ENCODE data around the gene PAFAH1B1.

The PAFAH1B1 gene

DNA sequence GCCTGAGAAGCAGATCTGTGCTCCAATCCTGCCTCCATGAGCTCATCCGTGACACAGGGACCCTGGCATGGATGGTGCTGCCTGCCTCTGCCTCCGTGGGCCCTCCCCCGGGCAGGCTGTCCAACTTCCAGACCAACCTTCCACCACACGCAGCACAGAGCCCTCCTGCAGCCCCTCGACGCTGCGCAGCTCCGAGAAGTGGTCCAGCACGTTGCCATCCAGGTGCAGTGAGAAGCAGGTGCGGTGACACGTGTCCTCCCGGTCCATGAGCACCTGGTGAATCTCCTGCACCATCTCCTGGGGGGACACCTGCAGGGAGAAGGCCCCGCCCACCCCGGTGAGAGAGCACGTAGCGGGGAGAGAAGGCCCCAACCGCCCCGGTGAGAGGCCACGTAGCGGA is 109.7 kb downstream of the PAFAH1B1 start:
- DNase-seq (ENCODE audit: low spot score), result no peak

DNA sequence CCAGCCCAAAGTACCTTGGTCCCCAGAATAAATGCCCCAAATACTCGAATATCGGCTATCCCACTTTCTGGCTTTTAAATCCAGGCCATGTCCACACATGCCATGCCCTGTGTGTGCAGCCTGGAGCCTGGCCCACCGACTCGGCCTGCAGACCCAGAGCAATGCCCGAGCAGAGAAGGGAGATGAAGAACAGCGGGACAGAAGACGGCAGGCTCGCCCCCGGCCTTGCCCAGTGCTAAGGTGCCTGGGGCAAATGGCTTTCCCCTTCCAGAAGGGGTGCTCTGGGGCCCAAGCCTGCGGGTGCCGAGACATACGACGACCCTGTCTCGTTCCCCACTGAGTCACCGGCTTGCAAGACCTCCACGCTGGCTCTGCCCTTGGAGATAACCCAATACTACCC is 110.2 kb downstream of the PAFAH1B1 start:
- DNase-seq (ENCODE audit: low spot score), result no peak

DNA sequence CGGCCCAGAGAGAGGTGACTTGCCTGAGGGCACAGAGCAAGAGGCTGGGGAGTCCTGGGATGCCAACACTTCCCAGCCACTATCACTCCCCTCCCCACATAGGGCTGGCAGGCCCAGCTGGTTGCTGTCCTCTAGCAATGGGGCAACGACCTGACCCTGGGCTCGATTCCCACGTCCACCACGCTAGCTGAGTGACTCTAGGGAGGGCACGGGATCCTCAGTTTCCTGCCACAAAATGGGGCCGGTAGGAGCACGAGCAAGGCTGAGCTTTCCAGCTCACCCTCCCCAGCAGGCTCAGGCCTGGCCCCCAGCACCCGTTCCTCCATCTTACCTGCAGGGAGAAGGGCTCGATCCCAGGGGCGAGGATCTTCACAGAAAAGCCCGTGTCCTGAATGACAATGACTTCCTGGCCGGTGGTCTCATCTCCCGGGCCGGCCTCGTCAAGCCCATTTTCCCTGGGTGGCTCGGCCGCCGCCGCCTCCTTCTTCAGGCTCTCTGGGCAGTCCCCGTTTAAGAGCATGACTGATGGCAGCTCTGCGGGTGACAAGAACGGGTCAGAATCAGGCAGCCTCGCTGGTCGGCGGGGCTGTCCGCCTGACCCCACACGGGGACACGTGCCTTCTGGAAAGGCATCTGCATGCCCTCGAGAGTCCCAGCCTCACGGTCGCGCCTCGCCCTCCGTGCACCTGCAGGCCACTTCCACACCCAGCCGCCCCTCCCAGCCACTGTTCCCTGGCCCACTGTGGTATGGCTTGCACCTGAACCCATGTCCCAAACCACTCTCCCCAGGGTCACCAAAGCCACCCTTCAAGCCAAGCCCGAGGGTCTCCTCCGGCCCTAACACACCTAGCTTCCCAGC is 110.8 kb downstream of the PAFAH1B1 start:
- DNase-seq (ENCODE audit: low spot score), result no peak

- DNase-seq (ENCODE audit: low spot score), result no peak
Measured at GRCh38 chr17:2704890-2705248, 111.4 kb downstream of the PAFAH1B1 start.

GRCh38 chr17:2705263-2705662 is 111.8 kb downstream of the PAFAH1B1 start:
- no peak for DNase-seq (ENCODE audit: low spot score)

GRCh38 chr17:2705888-2706795 is 112.7 kb downstream of the PAFAH1B1 start:
- no peak for DNase-seq (ENCODE audit: low spot score)

GRCh38 chr17:2706911-2707510 is 113.6 kb downstream of the PAFAH1B1 start:
- no peak for DNase-seq (ENCODE audit: low spot score)

GRCh38 chr17:2707721-2708584 is 114.5 kb downstream of the PAFAH1B1 start:
- DNase-seq (ENCODE audit: low spot score), result peak; percentile 62

DNA sequence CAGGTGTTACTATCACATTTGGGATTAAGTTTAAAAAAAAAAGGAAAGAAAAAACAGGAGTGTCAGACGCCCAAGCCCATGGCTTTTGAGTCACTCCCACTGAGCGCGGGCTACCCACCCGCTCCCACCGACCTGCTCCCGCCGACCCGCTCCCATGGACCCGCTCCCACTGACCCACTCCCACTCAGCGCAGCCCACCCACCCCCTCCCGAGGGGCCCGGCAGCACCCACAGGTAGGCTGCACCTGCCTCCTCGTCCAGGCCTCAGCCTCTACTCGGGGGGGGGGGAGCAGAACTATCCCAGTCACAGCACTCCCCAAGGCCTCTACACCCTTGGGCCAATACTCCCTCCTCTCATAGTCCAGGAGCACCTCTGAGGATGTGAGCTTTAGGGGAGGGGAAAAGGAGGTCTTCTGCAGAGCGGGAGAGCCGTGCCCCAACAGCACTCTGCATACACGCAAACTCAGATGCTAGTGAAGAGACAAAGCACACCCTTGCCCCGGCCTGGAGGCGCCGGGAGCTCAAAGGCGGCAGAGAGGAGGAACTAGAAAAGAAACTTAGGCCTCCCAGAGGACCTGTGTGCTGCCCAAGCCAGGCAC is 115.2 kb downstream of the PAFAH1B1 start:
- DNase-seq (ENCODE audit: low spot score), result no peak

DNA sequence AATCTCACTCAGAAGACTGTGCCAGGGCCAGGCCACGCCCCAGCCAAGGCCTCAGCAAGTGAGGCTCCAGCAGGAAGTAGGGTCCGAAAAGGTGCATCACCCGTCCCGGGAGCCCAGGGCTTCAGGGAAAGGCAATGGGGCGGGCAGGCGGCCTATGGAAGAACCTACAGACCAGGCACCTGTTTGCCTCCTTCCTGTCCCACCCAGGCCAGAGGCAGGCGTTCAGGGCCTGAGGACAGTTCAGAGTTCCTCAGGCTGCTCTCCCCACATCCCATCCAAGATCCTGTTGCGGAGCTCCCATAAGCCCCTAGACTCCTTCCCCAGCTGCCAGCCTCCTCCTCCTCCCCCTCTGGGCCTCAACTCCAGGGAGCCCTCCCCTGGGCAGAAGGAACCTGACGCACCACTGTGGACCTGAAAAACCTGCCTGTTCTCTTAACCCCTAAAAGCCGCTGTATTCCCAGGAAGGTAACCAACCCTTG is 115.8 kb downstream of the PAFAH1B1 start:
- DNase-seq (ENCODE audit: low spot score), result no peak

- DNase-seq (ENCODE audit: low spot score), result no peak
Measured at GRCh38 chr17:2710071-2710802, 116.8 kb downstream of the PAFAH1B1 start.

DNA sequence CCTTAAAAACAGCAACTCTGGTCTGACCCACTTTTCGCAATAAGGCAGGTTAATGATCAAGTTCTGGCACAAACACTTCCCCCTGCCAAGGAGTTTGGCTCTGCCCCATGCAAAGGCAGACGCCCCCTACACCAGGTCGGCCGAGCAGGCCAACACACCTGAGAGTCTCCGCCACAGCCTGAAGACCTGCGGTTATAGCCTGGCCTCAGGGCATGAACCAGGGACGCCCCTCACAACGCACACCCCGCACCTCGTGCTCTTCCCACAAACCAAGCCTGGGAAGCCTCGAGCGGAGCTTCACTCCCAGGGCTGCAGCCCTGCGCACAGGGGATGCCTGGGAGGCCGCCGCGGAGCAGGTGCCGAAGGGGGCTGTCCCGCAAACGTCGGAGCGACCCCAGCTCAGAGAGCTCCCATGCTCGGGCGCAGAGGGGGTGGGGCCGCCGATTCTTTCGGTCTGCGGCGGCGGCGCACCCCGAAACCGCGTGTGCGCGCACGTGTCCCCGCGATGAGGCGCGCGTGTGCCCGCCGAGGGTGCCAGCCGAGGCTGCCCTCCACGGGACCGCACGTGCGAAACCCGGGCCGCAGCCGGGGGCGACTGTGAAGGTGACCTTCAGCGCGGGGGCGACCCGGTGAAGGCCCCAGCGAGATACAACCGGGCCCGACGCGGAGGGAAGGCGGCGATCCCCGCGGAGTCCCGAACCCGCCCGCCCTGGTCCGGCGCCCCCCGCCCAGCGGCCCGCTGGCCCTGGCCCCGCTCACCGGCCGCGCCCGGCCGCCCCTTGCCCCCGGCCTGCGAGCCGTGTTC is 117.6 kb downstream of the PAFAH1B1 start:
- DNase-seq (ENCODE audit: low spot score), result no peak

- DNase-seq (ENCODE audit: low spot score), result peak; percentile 96
Measured at GRCh38 chr17:2711608-2712299, 118.3 kb downstream of the PAFAH1B1 start, which contains the start of gene CLUH. Gene CLUH, minus strand, starts transcription at chr17:2711764. Its CDS starts 103 bp downstream, at chr17:2711661.

DNA sequence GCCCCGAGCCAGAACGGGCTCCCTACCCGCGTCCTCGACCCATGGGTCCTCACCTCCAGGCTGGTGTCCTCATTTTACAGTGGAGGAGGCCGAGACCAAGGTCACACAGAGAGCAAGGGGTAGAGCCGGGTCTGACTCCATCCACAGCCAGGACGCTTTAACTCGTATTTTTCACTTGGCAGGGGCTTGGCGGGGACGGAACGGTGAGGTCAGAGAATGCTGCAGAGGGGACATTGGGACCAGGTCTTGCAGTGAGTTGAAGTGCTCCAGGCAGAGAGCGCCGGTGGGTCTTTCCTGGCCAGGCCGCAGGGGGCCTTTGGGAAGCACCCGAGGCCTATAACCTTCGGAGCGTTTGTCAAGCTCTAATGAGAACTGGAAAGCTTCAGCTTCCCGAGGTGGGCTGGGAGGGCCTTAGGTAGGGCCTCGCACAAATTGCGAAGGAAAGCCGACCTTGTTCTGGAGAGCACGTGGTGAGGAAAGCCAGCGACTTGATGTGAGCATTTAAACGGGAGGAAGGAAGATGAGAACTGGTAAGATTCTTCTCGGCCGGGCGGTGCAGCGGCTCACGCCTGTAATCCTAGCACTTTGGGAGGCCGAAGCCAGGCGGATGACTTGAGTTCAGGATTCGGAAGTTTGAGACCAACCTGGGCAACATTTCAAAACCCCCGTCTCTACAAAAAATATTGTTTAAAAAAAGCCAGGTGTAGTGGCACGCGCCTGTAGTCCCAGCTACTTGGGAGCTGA is 119.0 kb downstream of the PAFAH1B1 start:
- DNase-seq (ENCODE audit: low spot score), result no peak

DNA sequence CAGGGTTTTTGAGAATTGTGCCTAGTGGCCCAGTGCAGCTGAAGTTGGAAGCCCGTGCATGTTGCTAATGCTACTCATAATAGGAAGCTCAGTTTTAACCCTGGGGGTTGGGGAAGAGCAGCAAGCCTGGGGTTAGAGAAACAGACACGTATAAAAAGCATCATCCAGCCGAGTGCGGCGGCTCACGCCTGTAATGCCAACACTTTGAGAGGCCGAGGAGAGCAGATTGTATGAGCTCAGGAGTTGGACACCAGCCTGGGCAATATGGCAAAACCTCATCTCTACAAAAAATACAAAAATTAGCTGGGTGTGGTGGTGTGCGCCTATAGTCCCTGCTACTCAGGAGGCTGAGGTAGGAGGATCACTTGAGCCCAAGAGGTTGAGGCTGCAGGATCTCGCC is 120.4 kb downstream of the PAFAH1B1 start:
- no peak for DNase-seq (ENCODE audit: low spot score)

- no peak for DNase-seq (ENCODE audit: low spot score)
Measured at GRCh38 chr17:2716649-2717048, 123.2 kb downstream of the PAFAH1B1 start.

DNA sequence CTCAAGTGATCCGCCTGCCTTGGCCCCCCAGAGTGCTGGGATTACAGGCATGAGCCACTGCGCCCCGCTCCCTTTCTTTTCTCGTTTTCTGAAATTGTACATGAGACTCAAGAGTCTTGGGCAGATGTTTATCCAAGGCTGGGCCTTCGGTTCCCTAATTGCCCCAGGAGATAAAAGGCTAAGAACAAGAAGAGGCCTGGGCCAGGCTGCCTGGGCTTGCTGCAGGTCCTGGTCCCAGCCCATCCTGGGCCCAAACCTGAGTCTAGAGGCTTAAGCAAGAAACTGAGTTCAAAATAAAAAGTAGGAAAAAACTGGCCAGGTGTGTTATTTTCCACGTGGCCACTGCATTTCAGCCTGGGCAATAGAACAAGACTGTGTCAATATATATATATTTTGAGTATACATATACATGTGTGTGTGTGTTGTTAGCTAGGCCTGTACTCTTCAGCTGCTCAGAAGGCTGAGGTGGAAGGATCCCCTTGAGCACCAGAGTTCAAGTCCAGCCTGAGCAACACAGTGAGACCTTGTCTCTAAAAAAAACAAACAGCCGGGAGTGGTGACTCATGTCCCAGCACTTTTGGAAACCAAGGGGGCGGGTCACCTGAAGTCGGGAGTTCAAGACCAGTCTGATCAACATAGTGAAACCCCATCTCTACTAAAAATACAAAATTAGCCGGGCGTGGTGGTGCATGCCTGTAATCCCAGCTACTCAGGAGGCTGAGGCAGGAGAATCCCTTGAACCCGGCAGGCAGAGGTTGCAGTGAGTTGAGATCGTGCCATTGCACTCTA is 124.9 kb downstream of the PAFAH1B1 start:
- no peak for DNase-seq (ENCODE audit: low spot score)

All from putamen (tissue), 1 donor.